SH-SY5Y (cell line): Measurements from ENCODE around the gene LRBA.

Experiments
- GATA2 ChIP-seq: IDR thresholded peaks from 2 replicates; pipeline ENCODE4 v1.6.1; 2011; ENCODE audit warnings: mild to moderate bottlenecking, low read depth, low read length
- GATA3 ChIP-seq: IDR thresholded peaks from 2 replicates; pipeline ENCODE4 v1.6.1; 2011; ENCODE audit warnings: low read depth, mild to moderate bottlenecking, low read length, moderate library complexity

DNA sequence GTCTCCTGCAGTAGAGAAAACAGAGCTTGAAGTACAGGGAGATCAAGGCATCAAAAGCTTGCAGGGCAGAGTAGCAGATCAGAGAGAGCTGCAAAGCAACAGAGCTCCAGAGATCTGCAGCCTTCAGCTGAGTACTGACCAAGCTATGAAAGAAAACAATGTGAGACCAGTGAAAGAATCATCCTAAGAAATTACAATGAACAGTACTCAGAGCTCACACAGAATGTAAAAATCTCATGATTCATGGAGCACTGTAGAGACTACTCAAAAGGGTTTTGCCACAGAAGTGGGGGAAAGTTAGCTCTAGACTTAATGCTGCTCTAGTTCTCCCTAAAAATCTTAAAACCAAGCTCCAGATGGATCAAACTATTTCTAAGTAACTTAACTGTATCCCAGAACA lies 513.1 kb downstream of the LRBA start:
- TF ChIP-seq GATA2 (no peak), GATA3 (no peak)
